Vagina (tissue), 2 donors: ENCODE data around the gene ZNF358.

Experiments used
- POLR2A ChIP-seq, 2 donors: fragments of 450-650 bp; IDR thresholded peaks; one replicate each; pipeline ENCODE4 v1.6.1; 2017; ENCODE audit warnings: antibody characterized with exemption in 2 of 2, mild to moderate bottlenecking in 2 of 2, moderate library complexity in 2 of 2
- TF ChIP-seq, protein P1 (sequence below), 3 experiments: fragments of 450-650 bp in 2 of 3; fragments of 200-600 bp in 1 of 3; sonication (generic) in 1 of 3; IDR thresholded peaks; one replicate each; pipeline ENCODE4 v1.5.1; 2017 to 2019; ENCODE audit warnings: antibody characterized with exemption in 3 of 3, mild to moderate bottlenecking in 2 of 3, moderate library complexity in 2 of 3

DNA sequence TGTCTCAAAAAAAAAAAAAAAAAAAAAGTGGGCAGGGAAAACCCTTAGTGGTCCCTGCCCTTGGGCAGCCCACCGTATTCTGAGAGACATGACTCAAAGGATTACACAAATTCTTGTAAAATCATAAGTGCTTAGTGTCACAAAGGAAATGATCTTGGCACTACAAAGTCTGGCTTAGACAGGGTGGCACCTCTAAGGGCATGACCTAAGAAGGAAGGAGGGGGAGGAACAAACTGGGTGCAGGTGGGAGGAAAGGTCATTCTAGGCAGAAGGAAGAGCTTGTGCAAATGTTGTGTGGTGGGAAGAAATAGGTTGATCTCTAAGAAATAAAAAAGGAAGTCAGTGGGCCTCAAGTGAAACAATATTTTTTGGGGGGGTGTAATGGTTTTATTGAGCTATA lies 30.0 kb downstream of the ZNF358 start:
- TF ChIP-seq POLR2A (IDR thresholded peaks at IDR 0.05), result no peak
- TF ChIP-seq, protein P1, sequence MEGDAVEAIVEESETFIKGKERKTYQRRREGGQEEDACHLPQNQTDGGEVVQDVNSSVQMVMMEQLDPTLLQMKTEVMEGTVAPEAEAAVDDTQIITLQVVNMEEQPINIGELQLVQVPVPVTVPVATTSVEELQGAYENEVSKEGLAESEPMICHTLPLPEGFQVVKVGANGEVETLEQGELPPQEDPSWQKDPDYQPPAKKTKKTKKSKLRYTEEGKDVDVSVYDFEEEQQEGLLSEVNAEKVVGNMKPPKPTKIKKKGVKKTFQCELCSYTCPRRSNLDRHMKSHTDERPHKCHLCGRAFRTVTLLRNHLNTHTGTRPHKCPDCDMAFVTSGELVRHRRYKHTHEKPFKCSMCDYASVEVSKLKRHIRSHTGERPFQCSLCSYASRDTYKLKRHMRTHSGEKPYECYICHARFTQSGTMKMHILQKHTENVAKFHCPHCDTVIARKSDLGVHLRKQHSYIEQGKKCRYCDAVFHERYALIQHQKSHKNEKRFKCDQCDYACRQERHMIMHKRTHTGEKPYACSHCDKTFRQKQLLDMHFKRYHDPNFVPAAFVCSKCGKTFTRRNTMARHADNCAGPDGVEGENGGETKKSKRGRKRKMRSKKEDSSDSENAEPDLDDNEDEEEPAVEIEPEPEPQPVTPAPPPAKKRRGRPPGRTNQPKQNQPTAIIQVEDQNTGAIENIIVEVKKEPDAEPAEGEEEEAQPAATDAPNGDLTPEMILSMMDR (IDR thresholded peaks at IDR 0.05), result no peak
